Measurements from ENCODE around the gene ZNF337.
A peak's percentile ranks its signal among the peaks of the same experiment; 100 is the strongest.
"Not testable (repeated sequence)": the region's sequence is repeated elsewhere in the genome, so short reads cannot be mapped to it uniquely, and the experiment has no call there.

Gene ZNF337

DNA sequence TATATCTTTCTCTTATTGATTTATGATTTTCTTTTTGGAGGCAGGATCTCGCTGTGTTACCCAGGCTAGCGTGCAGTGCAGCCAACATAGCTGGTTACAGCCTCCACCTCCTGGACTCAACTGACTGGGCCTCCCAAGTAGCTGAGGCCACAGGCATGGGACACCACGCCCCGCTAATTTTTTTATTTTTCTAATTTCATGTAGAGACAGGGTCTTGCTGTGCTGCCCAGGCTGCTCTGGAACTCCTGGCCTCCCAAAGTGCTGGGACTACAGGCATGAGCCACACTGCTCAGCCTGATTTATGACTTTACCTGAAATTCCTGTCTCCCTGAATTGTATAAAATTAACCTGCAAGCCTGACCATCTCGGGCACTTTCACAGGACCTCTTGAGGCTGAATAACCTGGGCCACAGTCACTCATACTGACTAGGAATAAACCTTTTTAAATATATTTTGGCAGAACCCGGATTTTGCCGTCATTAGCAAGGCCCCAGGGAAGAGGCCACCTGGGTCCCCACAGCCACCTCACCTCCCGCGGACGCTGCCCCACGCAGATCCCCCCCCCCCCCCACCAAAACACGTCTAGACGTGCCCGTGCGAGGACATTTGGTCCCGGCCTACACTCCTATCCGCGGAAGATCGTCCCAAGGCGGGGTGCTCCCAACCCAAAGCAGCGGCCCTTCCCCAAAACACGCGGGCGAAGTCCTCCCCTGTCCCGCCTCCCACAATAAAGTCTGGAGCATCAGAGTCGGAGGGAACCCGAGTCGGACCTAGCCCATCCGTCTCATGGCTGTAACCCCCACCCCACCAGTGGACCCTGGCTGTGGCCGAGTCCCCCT is 902 bp downstream of the ZNF337 start:
- no peak for DNase-seq (ENCODE audit: low read depth)

- no peak for DNase-seq (ENCODE audit: low read depth)
Observed at GRCh38 chr20:25692499-25692898, 4.2 kb downstream of the ZNF337 start.

- DNase-seq (ENCODE audit: low read depth), result no peak
Observed at GRCh38 chr20:25690427-25690826, 6.2 kb downstream of the ZNF337 start.

GRCh38 chr20:25686081-25687067 is 10.3 kb downstream of the ZNF337 start:
- no peak for DNase-seq (ENCODE audit: low read depth)

GRCh38 chr20:25685276-25686080 is 11.2 kb downstream of the ZNF337 start:
- DNase-seq (ENCODE audit: low read depth), result no peak

GRCh38 chr20:25683826-25684225 is 12.8 kb downstream of the ZNF337 start:
- DNase-seq (ENCODE audit: low read depth), result not testable (repeated sequence)

DNA sequence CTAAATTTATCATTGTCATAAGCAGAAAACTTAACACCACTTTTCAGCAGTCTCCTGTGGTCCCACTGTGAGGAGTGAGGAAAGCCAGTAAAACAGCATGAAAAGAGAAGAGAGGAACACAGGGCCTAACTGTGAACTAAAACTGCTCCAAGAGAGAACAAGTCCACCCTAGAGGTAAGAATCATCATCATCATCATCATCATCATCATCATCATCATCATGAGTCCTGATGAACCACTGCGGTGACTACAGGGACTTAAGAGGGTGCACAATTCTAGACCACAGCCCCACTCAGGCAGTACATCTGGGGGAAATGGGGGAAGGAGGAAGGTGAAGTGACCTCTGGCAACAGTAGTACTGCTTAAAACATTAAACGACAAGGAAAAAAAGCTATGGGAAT is 13.6 kb downstream of the ZNF337 start:
- no peak for DNase-seq (ENCODE audit: low read depth)

DNA sequence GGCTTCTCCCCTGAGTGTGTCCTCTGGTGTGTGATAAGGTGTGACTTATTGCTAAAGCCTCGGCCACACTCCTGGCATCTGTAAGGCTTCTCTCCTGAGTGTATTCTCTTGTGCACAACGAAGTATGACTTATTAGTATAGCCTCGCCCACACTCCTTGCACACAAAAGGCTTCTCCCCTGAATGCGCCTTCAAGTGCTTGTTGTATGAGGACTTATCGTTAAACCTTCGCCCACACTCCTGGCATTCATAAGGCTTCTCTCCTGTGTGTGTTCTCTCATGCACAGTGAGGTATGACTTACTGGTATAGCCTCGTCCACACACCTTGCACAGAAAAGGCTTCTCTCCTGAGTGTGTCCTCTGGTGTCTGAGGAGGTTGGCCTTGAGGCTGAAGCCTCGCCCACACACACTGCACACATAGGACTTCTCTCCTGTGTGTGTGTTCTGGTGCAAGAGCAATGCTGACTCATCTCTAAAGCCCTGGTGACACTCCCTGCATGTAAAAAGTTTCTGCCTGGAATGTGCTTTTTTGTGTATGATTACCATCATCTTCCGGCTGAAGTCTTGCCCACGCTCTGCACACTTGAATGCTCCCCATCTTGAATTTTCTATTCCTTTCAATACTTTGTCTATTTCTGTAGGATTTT is 20.4 kb downstream of the ZNF337 start:
- peak; percentile 84 for DNase-seq (ENCODE audit: low read depth)

DNA sequence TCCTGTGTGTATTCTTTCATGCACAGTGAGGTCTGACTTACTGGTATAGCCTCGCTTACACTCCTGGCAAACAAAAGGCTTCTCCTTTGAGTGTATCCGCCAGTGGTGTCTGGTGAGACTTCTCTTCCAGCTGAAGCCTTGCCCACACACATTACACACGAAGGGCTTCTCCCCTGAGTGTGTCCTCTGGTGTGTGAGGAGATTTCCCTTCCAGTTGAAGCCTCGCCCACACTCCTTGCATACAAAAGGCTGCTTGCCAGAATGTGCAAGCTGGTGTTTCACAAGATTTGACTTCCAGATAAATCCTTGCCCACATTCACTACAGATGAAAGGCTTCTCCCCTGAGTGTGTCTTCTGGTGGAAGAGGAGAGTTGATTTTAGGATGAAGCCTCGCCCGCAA is 21.5 kb downstream of the ZNF337 start:
- DNase-seq (ENCODE audit: low read depth), result no peak

- DNase-seq (ENCODE audit: low read depth), result no peak
Observed at GRCh38 chr20:25672659-25673235, 23.9 kb downstream of the ZNF337 start.

DNA sequence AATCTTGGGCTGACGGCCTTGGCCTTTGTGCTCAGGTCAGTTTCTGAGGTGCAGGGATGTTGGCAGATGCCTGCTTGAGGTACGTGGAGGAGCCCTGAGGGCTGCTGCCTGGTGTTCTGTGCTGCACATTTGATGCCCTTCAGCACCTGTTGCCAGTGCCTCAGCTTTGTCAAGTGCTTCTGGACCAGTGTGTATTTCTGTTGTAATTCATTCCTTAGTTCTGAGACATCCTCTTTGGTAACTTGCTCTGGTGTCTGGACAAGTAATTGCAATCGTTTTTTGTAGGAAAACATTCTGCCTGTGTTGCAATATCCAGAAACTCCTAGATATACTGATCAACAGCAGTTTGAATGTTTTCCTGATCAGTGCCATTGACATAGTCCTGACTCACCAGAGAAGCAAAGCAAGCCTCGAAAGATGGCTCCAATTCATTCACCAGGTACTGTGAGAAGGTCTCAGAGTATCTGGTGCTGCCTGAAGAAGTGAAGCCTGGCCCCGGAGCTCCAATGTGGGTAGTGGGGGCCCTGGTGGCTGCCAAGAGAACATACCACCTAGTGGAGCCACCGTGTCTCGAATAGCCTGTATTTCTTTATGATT is 26.7 kb downstream of the ZNF337 start:
- DNase-seq (ENCODE audit: low read depth), result peak; percentile 28

DNA sequence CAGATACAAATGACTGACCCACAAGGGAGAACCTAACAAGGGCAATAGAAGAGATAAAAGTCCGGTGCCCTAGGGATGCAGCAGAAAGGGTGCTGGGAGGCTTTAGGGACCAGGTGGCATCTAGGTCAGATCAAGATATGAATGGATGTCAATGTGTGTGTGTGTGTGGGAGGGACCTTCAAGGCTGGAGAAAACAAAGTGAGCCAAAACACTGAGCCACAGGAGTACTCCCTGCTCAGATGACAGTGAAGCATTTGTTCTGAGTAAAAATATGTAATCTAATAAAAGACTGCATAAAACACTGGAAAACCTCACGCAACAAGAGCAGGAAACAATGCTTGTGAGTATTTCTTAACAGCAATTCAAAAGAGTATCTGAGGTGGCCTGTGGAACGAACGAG is 28.2 kb downstream of the ZNF337 start:
- no peak for DNase-seq (ENCODE audit: low read depth)

GRCh38 chr20:25659999-25660398 is 36.7 kb downstream of the ZNF337 start:
- DNase-seq (ENCODE audit: low read depth), result no peak

DNA sequence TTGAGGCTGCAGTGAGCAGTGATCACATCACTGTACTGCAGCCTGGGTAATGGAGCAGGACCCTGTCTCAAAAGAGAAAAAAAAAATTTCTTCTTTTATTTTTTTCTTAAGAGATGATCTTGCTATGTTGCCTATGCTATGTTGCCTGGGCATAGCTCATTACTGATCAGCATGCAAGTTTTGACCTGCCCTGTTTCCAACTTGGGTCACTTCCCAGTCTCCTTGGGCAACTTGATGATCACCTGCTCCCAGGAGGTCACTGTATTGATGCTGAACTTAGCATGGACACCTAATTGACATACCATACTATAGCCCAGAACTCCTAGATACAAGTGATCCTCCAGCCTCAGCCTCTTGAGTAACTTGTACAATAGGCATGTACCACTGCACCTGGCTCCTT is 42.2 kb downstream of the ZNF337 start:
- DNase-seq (ENCODE audit: low read depth), result no peak

DNA sequence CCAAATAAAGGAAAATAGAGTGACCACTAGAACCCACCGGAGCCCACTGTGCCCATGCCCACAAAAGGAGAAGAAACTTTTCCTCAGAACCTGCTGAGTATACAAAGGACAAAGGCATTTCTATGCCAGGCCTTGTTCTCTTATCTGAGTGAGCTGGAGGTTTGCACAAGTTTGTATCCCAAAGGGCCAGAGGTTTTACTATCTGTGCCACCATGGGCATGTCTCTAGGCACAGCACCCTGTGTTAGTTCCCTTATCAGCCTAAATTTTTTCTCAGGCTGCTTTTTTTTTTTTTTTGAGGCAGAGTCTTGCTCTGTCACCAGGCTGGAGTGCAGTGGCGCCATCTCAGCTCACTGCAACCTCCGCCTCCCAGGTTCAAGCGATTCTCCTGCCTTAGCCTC is 43.8 kb downstream of the ZNF337 start:
- not testable (repeated sequence) for DNase-seq (ENCODE audit: low read depth)

GRCh38 chr20:25644814-25645213 is 51.8 kb downstream of the ZNF337 start:
- no peak for DNase-seq (ENCODE audit: low read depth)

DNA sequence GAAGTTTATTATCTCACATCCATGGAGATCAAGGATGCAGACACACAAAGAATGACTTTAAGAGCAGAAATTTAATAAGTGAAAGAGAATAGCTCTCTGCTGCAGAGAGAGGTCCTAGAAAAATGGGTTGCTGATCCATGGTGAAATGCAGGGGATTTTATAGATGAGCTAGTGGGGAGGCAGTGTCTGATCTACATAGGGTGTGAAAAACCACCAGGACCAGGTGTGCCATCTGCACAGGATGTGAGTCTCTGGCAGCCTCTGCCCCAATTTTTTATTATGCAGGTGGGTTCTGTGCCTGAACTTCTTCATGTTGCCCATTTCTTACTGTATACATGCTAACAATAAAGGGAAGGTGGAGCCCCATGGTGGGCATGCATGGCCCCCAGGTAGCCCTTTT is 52.9 kb downstream of the ZNF337 start:
- DNase-seq (ENCODE audit: low read depth), result no peak

- no peak for DNase-seq (ENCODE audit: low read depth)
Observed at GRCh38 chr20:25637247-25637646, 59.4 kb downstream of the ZNF337 start.

GRCh38 chr20:25632940-25633790 is 63.5 kb downstream of the ZNF337 start:
- DNase-seq (ENCODE audit: low read depth), result no peak

- not testable (repeated sequence) for DNase-seq (ENCODE audit: low read depth)
Observed at GRCh38 chr20:25630615-25631014, 66.0 kb downstream of the ZNF337 start.

All from non-pigmented ciliary epithelial cell (primary cell).